H9 (cell line): ENCODE results near the gene MYH11. TPM values are rescaled to one million over a fixed set of nuclear protein-coding genes. Genes with fewer than 3 reads are reported as not detected.

Experiments used
- DNase-seq: peaks from one replicate; pipeline ENCODE4 v3.0.0-alpha.2; 2017
- H2AFZ ChIP-seq: one replicate; pipeline ENCODE4 v1.6.1; 2013; ENCODE audit warnings: mild to moderate bottlenecking, low read length, control low read depth, moderate library complexity
- H2AK5ac ChIP-seq: 2 replicates; pipeline ENCODE4 v1.6.1; 2013; ENCODE audit warnings: low read length, control low read depth, mixed read lengths; ENCODE audit not compliant: insufficient read length
- H2BK120ac ChIP-seq: one replicate; pipeline ENCODE4 v1.6.1; 2013; ENCODE audit warnings: low read depth, mild to moderate bottlenecking, low read length, control low read depth, inconsistent platforms; ENCODE audit not compliant: poor library complexity, severe bottlenecking
- H2BK12ac ChIP-seq: 2 replicates; pipeline ENCODE4 v1.6.1; 2013; ENCODE audit warnings: low read length, control low read depth, mixed read lengths, low read depth; ENCODE audit not compliant: insufficient read length
- H2BK15ac ChIP-seq: 2 replicates; pipeline ENCODE4 v1.6.1; 2013; ENCODE audit warnings: low read depth, low read length, control low read depth
- H2BK20ac ChIP-seq: one replicate; pipeline ENCODE4 v1.6.1; 2013; ENCODE audit warnings: low read depth, mild to moderate bottlenecking, low read length, control low read depth, inconsistent platforms; ENCODE audit not compliant: poor library complexity, severe bottlenecking
- H2BK5ac ChIP-seq: 2 replicates; pipeline ENCODE4 v1.6.1; 2013; ENCODE audit warnings: low read length, control low read depth, mixed read lengths; ENCODE audit not compliant: insufficient read length
- H3K14ac ChIP-seq: 2 replicates; pipeline ENCODE4 v1.6.1; 2013; ENCODE audit warnings: low read length, control low read depth; ENCODE audit not compliant: insufficient read depth
- H3K18ac ChIP-seq: 2 replicates; pipeline ENCODE4 v1.6.1; 2013; ENCODE audit warnings: low read depth, mild to moderate bottlenecking, mixed read lengths, low read length, control low read depth; ENCODE audit not compliant: insufficient read length
- H3K23ac ChIP-seq: 2 replicates; pipeline ENCODE4 v1.6.1; 2013; ENCODE audit warnings: low read length, control low read depth, mixed read lengths, low read depth; ENCODE audit not compliant: insufficient read length
- H3K23me2 ChIP-seq: 2 replicates; pipeline ENCODE4 v1.6.1; 2013; ENCODE audit warnings: low read depth, mild to moderate bottlenecking, mixed read lengths, low read length, control low read depth; ENCODE audit not compliant: insufficient read length, poor library complexity, severe bottlenecking
- H3K27ac ChIP-seq: 2 replicates; pipeline ENCODE4 v1.5.1; 2013; ENCODE audit warnings: low read length, control low read depth, mixed read lengths, low read depth; ENCODE audit not compliant: insufficient read length
- H3K27me3 ChIP-seq: 2 replicates; pipeline ENCODE4 v1.6.1; 2013; ENCODE audit warnings: low read length, control low read depth, inconsistent platforms; ENCODE audit not compliant: insufficient read depth
- H3K4ac ChIP-seq: 2 replicates; pipeline ENCODE4 v1.6.1; 2013; ENCODE audit warnings: low read depth, mild to moderate bottlenecking, control low read depth, inconsistent platforms, low read length, moderate library complexity
- H3K4me1 ChIP-seq: 2 replicates; pipeline ENCODE4 v1.6.1; 2013; ENCODE audit warnings: low read length, control low read depth, inconsistent platforms; ENCODE audit not compliant: insufficient read depth
- H3K4me2 ChIP-seq: 2 replicates; pipeline ENCODE4 v1.6.1; 2013; ENCODE audit warnings: low read length, control low read depth, mixed read lengths; ENCODE audit not compliant: insufficient read length, insufficient read depth
- H3K56ac ChIP-seq: 2 replicates; pipeline ENCODE4 v1.6.1; 2013; ENCODE audit warnings: low read depth, mild to moderate bottlenecking, mixed read lengths, low read length, control low read depth; ENCODE audit not compliant: insufficient read length
- H3K79me1 ChIP-seq: 2 replicates; pipeline ENCODE4 v1.6.1; 2013; ENCODE audit warnings: low read depth, mild to moderate bottlenecking, moderate library complexity, low read length, control low read depth, inconsistent platforms; ENCODE audit not compliant: insufficient read depth, poor library complexity, severe bottlenecking
- H3K79me2 ChIP-seq: 2 replicates; pipeline ENCODE4 v1.6.1; 2013; ENCODE audit warnings: low read length, control low read depth, inconsistent platforms; ENCODE audit not compliant: insufficient read depth
- H3K9ac ChIP-seq: 2 replicates; pipeline ENCODE4 v1.6.1; 2013; ENCODE audit warnings: low read length, control low read depth, mixed read lengths; ENCODE audit not compliant: insufficient read length; ENCODE audit errors: extremely low read depth
- H3K9me3 ChIP-seq: one replicate; pipeline ENCODE4 v1.6.1; 2013; ENCODE audit warnings: low read depth, low read length, inconsistent platforms; ENCODE audit not compliant: control insufficient read depth
- H3T11ph ChIP-seq: one replicate; pipeline ENCODE4 v1.6.1; 2013; ENCODE audit warnings: mild to moderate bottlenecking, low read length, control low read depth, inconsistent platforms
- H4K20me1 ChIP-seq: one replicate; pipeline ENCODE4 v1.6.1; 2013; ENCODE audit not compliant: control insufficient read depth, insufficient read length, insufficient read depth
- H4K5ac ChIP-seq: 2 replicates; pipeline ENCODE4 v1.6.1; 2013; ENCODE audit warnings: low read depth, mild to moderate bottlenecking, mixed read lengths, low read length, control low read depth; ENCODE audit not compliant: insufficient read length
- H4K8ac ChIP-seq: replicated peaks from 2 replicates; pipeline ENCODE4 v1.6.1; 2013; ENCODE audit warnings: low read length, control low read depth, mixed read lengths, low read depth; ENCODE audit not compliant: insufficient read length
- H4K91ac ChIP-seq: 2 replicates; pipeline ENCODE4 v1.6.1; 2013; ENCODE audit warnings: low read depth, mild to moderate bottlenecking, moderate library complexity, mixed read lengths, low read length, control low read depth; ENCODE audit not compliant: insufficient read length
- H3K27ac Mint-ChIP-seq, 3 experiments: 2 replicates in 2 of 3; 3 replicates in 1 of 3; pipeline ENCODE4 v1.8.0; 2020 to 2021; ENCODE audit warnings: mixed read lengths in 3 of 3, mild to moderate bottlenecking in 1 of 3, moderate library complexity in 1 of 3
- H3K27me3 Mint-ChIP-seq: 2 replicates; pipeline ENCODE4 v1.8.0; 2021; ENCODE audit warnings: low read depth, mild to moderate bottlenecking, moderate library complexity, mixed read lengths
- H3K36me3 Mint-ChIP-seq, 3 experiments: 2 replicates in 2 of 3; 3 replicates in 1 of 3; pipeline ENCODE4 v1.8.0; 2020 to 2021; ENCODE audit warnings: low read depth in 3 of 3, mixed read lengths in 3 of 3; ENCODE audit not compliant: insufficient read depth in 1 of 3
- H3K4me1 Mint-ChIP-seq, 2 experiments: 2 replicates each; pipeline ENCODE4 v1.8.0; 2020; ENCODE audit warnings: mixed read lengths in 2 of 2
- H3K4me3 Mint-ChIP-seq, 2 experiments: 2 replicates in 1 of 2; 3 replicates in 1 of 2; pipeline ENCODE4 v1.8.0; 2020 to 2021; ENCODE audit warnings: mild to moderate bottlenecking in 2 of 2, mixed read lengths in 2 of 2, moderate library complexity in 1 of 2
- H3K9me3 Mint-ChIP-seq, 2 experiments: 2 replicates in 1 of 2; 3 replicates in 1 of 2; pipeline ENCODE4 v1.8.0; 2020; ENCODE audit warnings: mild to moderate bottlenecking in 2 of 2, mixed read lengths in 2 of 2, moderate library complexity in 1 of 2
- WGBS: extraction: QIAGEN DNeasy Blood & Tissue Kit; methylation state at CpG from one replicate; pipeline ENCODE4 v1.1.7; 2013; ENCODE audit warnings: missing lambda C conversion rate, low lambda C conversion rate, mixed read lengths; ENCODE audit not compliant: insufficient read length; ENCODE audit errors: extremely low coverage; 5-methylcytosine and 5-hydroxymethylcytosine counted together
- total RNA-seq: library from RNA; stranded (reverse); gene quantifications from 2 replicates; pipeline ENCODE4 v1.2.1, GENCODE V29; 2021
- TF ChIP-seq, protein P1 (sequence below): fragments of 200-600 bp; sonication (generic); conservative IDR thresholded peaks from 3 replicates; pipeline ENCODE4 v1.8.0; 2021; ENCODE audit warnings: antibody characterized with exemption, mild to moderate bottlenecking

The MYH11 gene
- total RNA-seq, 1 experiment from 2014 or later: 0.42 TPM

DNA sequence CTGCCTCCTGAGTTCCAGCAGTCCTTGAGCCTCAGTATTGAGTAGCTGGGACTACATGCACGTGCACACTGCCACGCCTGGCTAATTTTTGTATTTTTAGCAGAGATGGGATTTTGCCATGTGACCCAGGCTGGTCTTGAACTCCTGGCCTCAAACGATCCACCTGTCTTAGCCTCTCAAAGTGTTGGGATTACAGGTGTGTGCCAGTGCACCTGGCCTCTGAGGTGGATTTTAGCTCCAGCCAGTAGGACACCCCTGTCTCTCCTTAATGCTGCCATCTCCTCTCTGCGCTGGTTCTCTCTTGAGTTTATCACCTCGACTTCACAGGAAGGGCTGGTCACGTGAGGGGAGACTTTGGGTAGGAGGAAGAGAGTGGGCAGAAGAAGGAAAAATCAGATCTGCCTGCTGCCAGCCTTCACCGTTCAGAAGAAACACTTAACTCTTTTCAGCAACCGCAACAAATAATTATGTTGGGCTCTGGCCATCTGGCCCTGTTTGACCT lies 151.7 kb downstream of the MYH11 start:
- DNase-seq: no peak
- Mint-ChIP-seq H3K9me3 (no peaks in the 10 kb centered on the region), H3K4me1 (peaks cover 2 to 7% of the 10 kb centered on the region in 2 experiments; a peak in 3 of 4 replicates), H3K36me3 (peaks cover 4 to 18% (median 11%) of the 10 kb centered on the region in 3 experiments; a peak in 6 of 7 replicates), H3K27me3 (no peaks in the 10 kb centered on the region), H3K27ac (peak overlapping the region in 1 of 3 experiments; percentile 72; a peak in 1 of 7 replicates), H3K4me3 (no peak overlapping the region)
- Histone ChIP-seq H2BK120ac (no peak overlapping the region), H3K79me1 (no peaks in the 10 kb centered on the region), H4K5ac (no peak overlapping the region), H3K4ac (no peak overlapping the region), H2BK12ac (no peak overlapping the region), H2BK15ac (no peak overlapping the region), H3T11ph (no peak overlapping the region), H3K79me2 (no peaks in the 10 kb centered on the region), H4K20me1 (no peaks in the 10 kb centered on the region), H4K8ac (no peak overlapping the region), H2AK5ac (no peak overlapping the region), H4K91ac (no peak overlapping the region), H3K18ac (no peak overlapping the region), H3K14ac (no peak overlapping the region), H3K27ac (no peak overlapping the region), H3K27me3 (no peaks in the 10 kb centered on the region), H2BK5ac (no peak overlapping the region), H3K9ac (no peak overlapping the region), H3K9me3 (no peaks in the 10 kb centered on the region), H3K4me2 (no peak overlapping the region), H3K23ac (no peak overlapping the region), H3K4me1 (no peaks in the 10 kb centered on the region), H3K56ac (no peak overlapping the region), H2BK20ac (no peak overlapping the region), H3K23me2 (no peaks in the 10 kb centered on the region), H2AFZ (no peak overlapping the region)
- WGBS: no CpG with 5 or more reads among the region's 8 CpGs
- TF ChIP-seq, protein P1, sequence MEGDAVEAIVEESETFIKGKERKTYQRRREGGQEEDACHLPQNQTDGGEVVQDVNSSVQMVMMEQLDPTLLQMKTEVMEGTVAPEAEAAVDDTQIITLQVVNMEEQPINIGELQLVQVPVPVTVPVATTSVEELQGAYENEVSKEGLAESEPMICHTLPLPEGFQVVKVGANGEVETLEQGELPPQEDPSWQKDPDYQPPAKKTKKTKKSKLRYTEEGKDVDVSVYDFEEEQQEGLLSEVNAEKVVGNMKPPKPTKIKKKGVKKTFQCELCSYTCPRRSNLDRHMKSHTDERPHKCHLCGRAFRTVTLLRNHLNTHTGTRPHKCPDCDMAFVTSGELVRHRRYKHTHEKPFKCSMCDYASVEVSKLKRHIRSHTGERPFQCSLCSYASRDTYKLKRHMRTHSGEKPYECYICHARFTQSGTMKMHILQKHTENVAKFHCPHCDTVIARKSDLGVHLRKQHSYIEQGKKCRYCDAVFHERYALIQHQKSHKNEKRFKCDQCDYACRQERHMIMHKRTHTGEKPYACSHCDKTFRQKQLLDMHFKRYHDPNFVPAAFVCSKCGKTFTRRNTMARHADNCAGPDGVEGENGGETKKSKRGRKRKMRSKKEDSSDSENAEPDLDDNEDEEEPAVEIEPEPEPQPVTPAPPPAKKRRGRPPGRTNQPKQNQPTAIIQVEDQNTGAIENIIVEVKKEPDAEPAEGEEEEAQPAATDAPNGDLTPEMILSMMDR: no peak
